A673 (cell line): ENCODE results near the gene PTRH1. TPM values are rescaled to one million over a fixed set of nuclear protein-coding genes. Genes with fewer than 3 reads are reported as not detected.

ENCODE experiments used
- BruUV-seq: library from RNA; stranded (reverse); fragments of 400-500 nt; replicated peaks from 2 replicates; lab custom pipeline; 2021; lab: Mats Ljungman, UMichigan
- CTCF ChIA-PET: fragments of 300-600 bp; sonication (Branson Sonifier 250); formaldehyde crosslinking; loops from one replicate; lab custom pipeline; 2022; ENCODE audit warnings: antibody characterized with exemption; lab: Charles Lee
- POLR2A ChIA-PET: fragments of 300-600 bp; sonication (Branson Sonifier 250); formaldehyde crosslinking; loops from one replicate; lab custom pipeline; 2022; ENCODE audit warnings: antibody characterized with exemption; ENCODE audit not compliant: low non-redundant PET; lab: Charles Lee
- DNase-seq: peaks from one replicate; pipeline ENCODE4 v3.0.0-alpha.2; 2015; ENCODE audit warnings: low spot score
- H3K27ac ChIP-seq: fragments of 200-600 bp; sonication (generic); 2 replicates; pipeline ENCODE4 v1.5.1; 2016; ENCODE audit warnings: mixed run types, low read depth, mild to moderate bottlenecking, mixed read lengths, antibody characterized with exemption, low read length; ENCODE audit not compliant: poor library complexity, severe bottlenecking
- H3K27me3 ChIP-seq: fragments of 200-600 bp; sonication (generic); replicated peaks from 2 replicates; pipeline ENCODE4 v1.6.1; 2017; ENCODE audit warnings: mixed run types, low read depth, mild to moderate bottlenecking, mixed read lengths, antibody characterized with exemption, low read length; ENCODE audit not compliant: insufficient read depth, poor library complexity
- H3K36me3 ChIP-seq: fragments of 200-600 bp; sonication (generic); 2 replicates; pipeline ENCODE4 v1.6.1; 2016; ENCODE audit warnings: mixed run types, mild to moderate bottlenecking, mixed read lengths, antibody characterized with exemption, low read length; ENCODE audit not compliant: insufficient read depth, poor library complexity, severe bottlenecking
- H3K4me1 ChIP-seq: fragments of 200-600 bp; sonication (generic); 2 replicates; pipeline ENCODE4 v1.6.1; 2017; ENCODE audit warnings: mixed run types, mild to moderate bottlenecking, mixed read lengths, antibody characterized with exemption, low read length; ENCODE audit not compliant: insufficient read depth, poor library complexity, severe bottlenecking
- H3K4me3 ChIP-seq: fragments of 200-600 bp; sonication (generic); 2 replicates; pipeline ENCODE4 v1.5.1; 2016; ENCODE audit warnings: low read depth, mixed run types, mild to moderate bottlenecking, mixed read lengths, low read length; ENCODE audit not compliant: poor library complexity, severe bottlenecking
- H3K9me3 ChIP-seq: fragments of 200-600 bp; sonication (generic); 2 replicates; pipeline ENCODE4 v1.6.1; 2016; ENCODE audit warnings: mixed run types, low read depth, mild to moderate bottlenecking, mixed read lengths, antibody characterized with exemption, low read length; ENCODE audit not compliant: poor library complexity, severe bottlenecking
- EZH2 ChIP-seq: fragments of 200-600 bp; sonication (generic); IDR thresholded peaks from 2 replicates; pipeline ENCODE4 v1.6.1; 2017; ENCODE audit warnings: borderline replicate concordance, low read depth, mild to moderate bottlenecking, mixed read lengths, antibody characterized with exemption, low read length; ENCODE audit not compliant: poor library complexity, severe bottlenecking
- intact Hi-C: fragments of 100-400 bp; cut with micrococcal nuclease; formaldehyde crosslinking; loops from one replicate; pipeline ENCODE4 v1.10.0; 2022; ENCODE audit not compliant: unreplicated experiment
- total RNA-seq: library from RNA; stranded (reverse); gene quantifications from 2 replicates; pipeline ENCODE4 v1.2.3, GENCODE V29; 2021
- TF ChIP-seq, protein P1 (sequence below): fragments of 300-800, 200-600 bp; sonication (generic); conservative IDR thresholded peaks from 2 replicates; pipeline ENCODE4 v1.5.1; 2017; ENCODE audit warnings: low read depth, mild to moderate bottlenecking, antibody characterized with exemption, low read length, moderate library complexity, mixed read lengths

PTRH1 gene
- total RNA-seq, 1 experiment from 2014 or later, result 9.3 TPM

DNA sequence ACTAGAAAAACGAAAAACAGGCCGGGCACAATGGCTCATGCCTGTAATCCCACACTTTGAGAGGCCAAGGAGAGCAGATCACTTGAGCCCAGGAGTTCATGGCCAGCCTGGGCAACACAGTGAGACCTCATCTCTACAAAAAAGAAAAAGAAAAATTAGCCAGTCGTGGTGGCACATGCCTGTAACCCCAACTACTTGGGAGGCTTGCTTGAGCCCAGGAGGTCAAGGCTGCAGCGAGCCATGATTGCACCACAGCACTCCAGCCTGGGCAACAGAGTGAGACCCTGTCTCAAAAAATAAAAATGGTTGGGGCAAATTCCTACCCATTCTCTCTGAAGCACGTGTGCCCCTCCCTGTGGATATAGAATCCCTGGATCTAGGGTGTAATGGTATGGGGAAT, 17.1 kb downstream of the PTRH1 start:
- POLR2A ChIA-PET, result no interaction called here
- Histone ChIP-seq H3K36me3 (no peaks in the 10 kb centered on the region), H3K27me3 (no peaks in the 10 kb centered on the region), H3K27ac (no peak overlapping the region), H3K4me3 (no peak overlapping the region), H3K4me1 (no peaks in the 10 kb centered on the region), H3K9me3 (no peaks in the 10 kb centered on the region)
- TF ChIP-seq, protein P1, sequence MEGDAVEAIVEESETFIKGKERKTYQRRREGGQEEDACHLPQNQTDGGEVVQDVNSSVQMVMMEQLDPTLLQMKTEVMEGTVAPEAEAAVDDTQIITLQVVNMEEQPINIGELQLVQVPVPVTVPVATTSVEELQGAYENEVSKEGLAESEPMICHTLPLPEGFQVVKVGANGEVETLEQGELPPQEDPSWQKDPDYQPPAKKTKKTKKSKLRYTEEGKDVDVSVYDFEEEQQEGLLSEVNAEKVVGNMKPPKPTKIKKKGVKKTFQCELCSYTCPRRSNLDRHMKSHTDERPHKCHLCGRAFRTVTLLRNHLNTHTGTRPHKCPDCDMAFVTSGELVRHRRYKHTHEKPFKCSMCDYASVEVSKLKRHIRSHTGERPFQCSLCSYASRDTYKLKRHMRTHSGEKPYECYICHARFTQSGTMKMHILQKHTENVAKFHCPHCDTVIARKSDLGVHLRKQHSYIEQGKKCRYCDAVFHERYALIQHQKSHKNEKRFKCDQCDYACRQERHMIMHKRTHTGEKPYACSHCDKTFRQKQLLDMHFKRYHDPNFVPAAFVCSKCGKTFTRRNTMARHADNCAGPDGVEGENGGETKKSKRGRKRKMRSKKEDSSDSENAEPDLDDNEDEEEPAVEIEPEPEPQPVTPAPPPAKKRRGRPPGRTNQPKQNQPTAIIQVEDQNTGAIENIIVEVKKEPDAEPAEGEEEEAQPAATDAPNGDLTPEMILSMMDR, result no peak
- CTCF ChIA-PET, result no interaction called here
- BruUV-seq, result no TSS peak
- intact Hi-C loops, result no loop called here
- no peak for DNase-seq

DNA sequence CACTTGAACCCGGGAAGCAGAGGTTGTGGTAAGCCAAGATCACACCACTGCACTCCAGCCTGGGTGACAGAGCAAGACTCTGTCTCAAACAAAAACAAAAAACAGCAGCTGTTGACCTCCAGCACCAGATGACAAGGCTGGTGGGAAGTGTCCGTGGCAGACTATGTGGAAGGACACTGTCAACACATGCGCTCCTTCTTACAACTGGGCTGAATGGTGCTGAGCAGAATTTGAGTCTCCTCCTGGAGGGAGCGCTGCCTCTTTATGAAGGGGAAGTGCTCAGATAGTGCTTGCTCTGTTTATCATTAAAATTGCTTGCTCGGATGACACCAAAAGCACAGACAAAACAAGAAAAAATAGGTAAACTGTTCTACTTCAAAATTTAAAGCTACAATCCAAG, 17.9 kb downstream of the PTRH1 start:
- Histone ChIP-seq H3K27me3 (no peaks in the 10 kb centered on the region), H3K4me1 (no peaks in the 10 kb centered on the region), H3K27ac (no peak overlapping the region), H3K36me3 (no peaks in the 10 kb centered on the region), H3K4me3 (no peak overlapping the region), H3K9me3 (no peaks in the 10 kb centered on the region)
- DNase-seq, result no peak
- intact Hi-C loops, result no loop called here
- ChIA-PET POLR2A (no interaction called here), CTCF (no interaction called here)
- BruUV-seq, result no TSS peak
- TF ChIP-seq, protein P1, result no peak
- TF ChIP-seq EZH2, result no peak

DNA sequence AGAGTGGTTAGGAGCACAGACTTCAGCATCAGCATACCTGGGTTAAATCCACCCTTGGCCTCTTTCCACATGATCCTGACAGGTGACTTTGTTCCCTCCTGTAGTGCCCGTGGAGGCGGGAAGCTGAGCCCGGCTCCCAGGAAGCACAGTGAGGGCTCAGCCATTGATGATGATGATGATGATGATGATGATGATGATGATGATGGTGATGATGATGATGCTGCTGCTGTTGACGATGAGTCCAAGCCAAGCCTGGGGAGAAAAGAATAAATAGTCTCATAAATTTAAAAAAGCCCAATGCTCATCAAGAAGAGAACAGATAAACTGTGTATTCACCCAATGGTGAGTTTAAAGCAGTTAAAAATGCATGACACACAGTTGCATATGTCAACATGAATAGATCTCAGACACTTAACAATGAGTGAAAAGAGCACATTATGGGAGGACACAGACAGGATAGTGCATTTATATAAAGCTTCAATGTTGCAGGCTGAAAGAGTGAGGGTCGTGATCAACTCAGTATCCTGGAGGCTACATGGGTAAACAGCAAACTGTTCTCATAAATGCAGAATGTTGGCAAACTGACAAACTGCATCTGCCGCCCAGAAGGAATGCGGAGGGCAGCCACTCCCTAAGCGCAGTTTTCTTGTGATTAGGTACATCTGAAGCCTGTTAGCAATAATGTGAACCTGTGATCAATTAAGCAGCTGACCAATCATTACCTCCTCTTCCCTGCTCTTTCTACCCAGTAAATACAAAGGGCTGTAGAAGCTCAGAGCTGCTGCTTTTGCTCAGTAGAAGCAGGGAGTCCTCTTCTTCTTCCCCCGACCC, 20.4 kb downstream of the PTRH1 start:
- BruUV-seq, result no TSS peak
- no peak for TF ChIP-seq EZH2
- TF ChIP-seq, protein P1, result no peak
- Histone ChIP-seq H3K9me3 (no peaks in the 10 kb centered on the region), H3K4me3 (no peak overlapping the region), H3K27ac (no peak overlapping the region), H3K4me1 (no peaks in the 10 kb centered on the region), H3K27me3 (no peaks in the 10 kb centered on the region), H3K36me3 (no peaks in the 10 kb centered on the region)
- intact Hi-C loops, result no loop called here
- CTCF ChIA-PET, result no interaction called here
- POLR2A ChIA-PET, result no interaction called here
- DNase-seq, result no peak
